ENCODE results near the gene PSIP1.
"Not testable (repeated sequence)": the region's sequence is repeated elsewhere in the genome, so short reads cannot be mapped to it uniquely, and the experiment has no call there.

PSIP1 gene

GRCh38 chr9:15510789-15511575 is at the start of gene PSIP1:
PSIP1 (minus strand) TSS chr9:15510970; CDS start chr9:15510188, 782 bp downstream.
- DNase-seq: peak; percentile 87

GRCh38 chr9:15553528-15553898 is 42.7 kb upstream of the PSIP1 start:
- DNase-seq: no peak

- DNase-seq: peak; percentile 85
These were observed 42.1 kb upstream of the PSIP1 start, which contains the start of gene CCDC171 for GRCh38 chr9:15552636-15553527. CCDC171 (plus strand) TSS chr9:15553043; CDS start chr9:15564089, 11,046 bp downstream.

GRCh38 chr9:15549611-15550010 is 38.8 kb upstream of the PSIP1 start:
- DNase-seq: no peak

GRCh38 chr9:15543047-15543813 is 32.5 kb upstream of the PSIP1 start:
- DNase-seq: no peak

- DNase-seq: no peak
These were observed 31.9 kb upstream of the PSIP1 start for GRCh38 chr9:15542624-15543023.

GRCh38 chr9:15541872-15542271 is 31.1 kb upstream of the PSIP1 start:
- no peak for DNase-seq

- DNase-seq: no peak
These were observed 20.6 kb upstream of the PSIP1 start for GRCh38 chr9:15531380-15531779.

- DNase-seq: no peak
These were observed 19.0 kb upstream of the PSIP1 start for GRCh38 chr9:15529566-15530324.

- not testable (repeated sequence) for DNase-seq
These were observed 16.3 kb upstream of the PSIP1 start for GRCh38 chr9:15527035-15527434.

- DNase-seq: no peak
These were observed 15.2 kb upstream of the PSIP1 start for GRCh38 chr9:15525958-15526357.

- DNase-seq: no peak
These were observed 14.2 kb upstream of the PSIP1 start for GRCh38 chr9:15524845-15525455.

- no peak for DNase-seq
These were observed 11.5 kb upstream of the PSIP1 start for GRCh38 chr9:15522130-15522755.

GRCh38 chr9:15521254-15521653 is 10.5 kb upstream of the PSIP1 start:
- DNase-seq: no peak

- DNase-seq: no peak
These were observed 9.1 kb upstream of the PSIP1 start for GRCh38 chr9:15519831-15520230.

- peak; percentile 20 for DNase-seq
These were observed 2.6 kb upstream of the PSIP1 start for GRCh38 chr9:15513335-15513734.

- no peak for DNase-seq
These were observed 2.1 kb upstream of the PSIP1 start for GRCh38 chr9:15512889-15513288.

- DNase-seq: no peak
These were observed 1.4 kb upstream of the PSIP1 start for GRCh38 chr9:15512204-15512603.

GRCh38 chr9:15509931-15510788 is 610 bp downstream of the PSIP1 start:
- peak; percentile 65 for DNase-seq

GRCh38 chr9:15505921-15506320 is 4.8 kb downstream of the PSIP1 start:
- no peak for DNase-seq

Data from stimulated activated CD4-positive, alpha-beta T cell treated with anti-CD3 and anti-CD28 coated beads, Interleukin-4, amount 100 ng/mL, for 24 hours (primary cell).